ENCODE measurements around the gene UNC5C.

The UNC5C gene

GRCh38 chr4:95388911-95389310 is 159.9 kb downstream of the UNC5C start:
- DNase-seq, result no peak

- no peak for DNase-seq
These were observed 161.1 kb downstream of the UNC5C start for GRCh38 chr4:95387719-95388118.

- no peak for DNase-seq
These were observed 162.4 kb downstream of the UNC5C start for GRCh38 chr4:95386410-95386809.

DNA sequence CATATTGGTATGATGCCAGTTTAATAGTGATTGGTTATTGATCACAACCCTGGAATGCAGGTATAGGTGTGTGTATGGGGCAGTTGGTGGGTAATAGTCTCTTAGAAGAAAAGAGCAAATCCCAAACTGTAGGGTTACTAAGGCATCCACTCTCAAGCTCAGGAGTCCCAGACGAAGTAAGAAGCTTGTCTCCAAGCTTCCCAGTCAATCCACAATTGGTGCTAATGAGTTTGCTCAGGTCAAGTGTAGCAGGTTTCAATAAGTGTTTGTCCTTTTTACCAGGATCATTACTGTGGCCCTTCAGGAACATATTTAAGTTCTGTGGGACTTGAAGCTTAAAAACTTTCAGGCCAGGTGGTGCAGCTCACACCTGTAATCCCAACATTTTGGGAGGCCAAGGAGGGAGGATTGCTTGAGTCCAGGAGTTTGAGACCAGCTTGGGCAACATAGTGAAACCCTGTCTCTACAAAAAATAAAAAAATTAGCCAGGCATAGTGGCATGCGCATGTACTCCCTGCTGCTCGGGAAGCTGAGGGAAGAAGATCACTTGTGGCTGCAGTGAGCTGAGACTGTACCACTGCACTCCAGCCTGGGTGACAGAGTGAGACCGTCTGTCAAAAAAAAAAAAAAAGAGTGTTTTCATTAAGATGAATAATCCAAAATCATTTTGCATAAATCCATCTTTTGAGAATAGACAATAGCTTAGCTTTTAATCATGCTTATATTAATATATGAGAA is 166.8 kb downstream of the UNC5C start:
- no peak for DNase-seq

DNA sequence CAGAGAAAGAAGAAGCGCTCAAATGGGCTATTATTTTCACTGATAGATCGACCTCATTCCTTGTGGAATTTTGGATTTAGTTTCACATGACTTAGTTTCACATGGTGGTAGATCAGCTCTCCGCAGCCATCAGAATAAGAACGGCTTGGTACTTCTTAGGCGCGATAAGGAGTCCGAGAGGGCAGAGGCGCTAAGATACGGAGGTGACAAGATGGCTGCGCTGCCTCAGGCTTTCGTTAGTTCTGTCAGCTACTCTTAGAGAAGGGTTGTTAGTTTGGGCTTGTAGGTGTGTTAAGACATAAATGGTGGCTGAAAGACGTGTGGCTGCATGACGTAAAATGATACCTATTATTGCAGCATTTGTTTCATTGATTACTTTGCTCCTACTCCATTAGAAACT is 169.1 kb downstream of the UNC5C start:
- DNase-seq, result no peak

- DNase-seq, result no peak
These were observed 171.3 kb downstream of the UNC5C start for GRCh38 chr4:95377366-95377900.

DNA sequence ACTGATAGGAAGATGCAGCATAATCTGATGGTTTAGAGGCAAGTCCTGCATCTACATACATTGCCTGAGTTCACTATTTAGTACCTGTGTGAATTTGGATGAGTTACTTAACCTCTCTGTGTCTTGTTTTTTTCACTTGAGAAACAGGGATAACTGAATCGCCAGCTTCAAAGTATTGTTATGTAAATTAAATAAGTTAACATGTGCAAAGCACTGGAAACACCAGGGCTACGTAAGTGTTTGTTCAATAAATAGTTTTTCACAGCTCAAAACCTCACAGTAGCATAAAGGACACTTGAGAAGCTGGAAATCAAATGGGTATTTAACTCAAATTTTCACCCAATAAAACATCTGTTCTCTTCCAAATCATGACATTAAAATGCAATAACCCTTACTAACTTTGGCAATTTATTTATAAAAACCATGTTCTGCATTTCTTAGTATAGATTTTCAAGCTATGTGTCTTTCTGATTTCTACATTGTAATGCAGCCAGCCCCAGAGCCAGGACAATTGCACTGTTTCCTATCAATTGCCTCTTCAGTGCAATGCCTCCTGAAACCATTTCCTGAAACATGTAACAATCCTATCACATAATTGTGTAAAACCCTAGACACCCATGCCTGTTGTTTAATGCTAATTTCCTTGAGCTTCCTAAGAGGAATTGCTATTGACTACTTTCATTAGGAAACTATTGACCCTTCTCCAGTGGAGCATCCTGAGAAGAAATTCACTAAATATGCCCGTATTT is 177.1 kb downstream of the UNC5C start:
- DNase-seq, result no peak

DNA sequence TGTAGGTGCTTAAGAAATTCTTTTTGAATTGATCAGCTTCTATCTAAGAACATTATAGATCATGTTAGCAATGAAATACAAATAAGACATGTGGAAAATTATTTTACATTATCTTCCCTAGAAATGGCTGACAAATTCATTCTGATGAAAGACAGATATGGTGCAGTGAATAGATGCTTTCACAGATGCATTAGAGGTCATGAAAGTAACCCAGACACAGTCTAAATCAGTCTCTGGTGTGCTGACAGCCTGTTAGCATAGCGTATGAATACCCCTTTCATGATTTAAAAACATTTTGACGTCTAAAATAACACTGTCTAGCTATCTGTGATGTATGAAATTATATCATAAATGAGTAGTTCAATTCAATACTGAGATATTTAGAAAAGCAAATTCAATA is 180.9 kb downstream of the UNC5C start:
- no peak for DNase-seq

- no peak for DNase-seq
These were observed 184.8 kb downstream of the UNC5C start for GRCh38 chr4:95363966-95364365.

GRCh38 chr4:95363559-95363925 is 185.2 kb downstream of the UNC5C start:
- no peak for DNase-seq

- no peak for DNase-seq
These were observed 185.7 kb downstream of the UNC5C start for GRCh38 chr4:95362906-95363558.

DNA sequence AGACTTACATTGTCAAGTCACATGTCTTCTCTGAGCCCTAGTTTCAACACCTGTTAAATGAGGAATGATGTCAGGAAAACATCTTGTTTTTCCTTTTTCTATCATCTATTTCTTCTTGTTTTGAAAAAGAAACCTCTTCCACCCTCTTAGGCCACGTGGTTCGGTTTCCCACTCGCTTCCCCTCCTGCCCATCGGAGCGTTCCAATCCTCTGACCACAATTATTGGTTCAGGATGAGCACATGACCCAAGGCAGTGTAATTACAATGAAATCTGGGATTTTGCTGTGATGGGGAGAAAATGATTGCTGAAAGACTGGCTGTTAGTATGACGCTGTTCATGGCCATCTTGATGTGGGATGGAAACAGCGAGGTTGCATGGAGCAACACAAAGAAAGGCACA is 186.7 kb downstream of the UNC5C start:
- DNase-seq, result no peak

GRCh38 chr4:95361696-95361965 is 187.1 kb downstream of the UNC5C start:
- no peak for DNase-seq

DNA sequence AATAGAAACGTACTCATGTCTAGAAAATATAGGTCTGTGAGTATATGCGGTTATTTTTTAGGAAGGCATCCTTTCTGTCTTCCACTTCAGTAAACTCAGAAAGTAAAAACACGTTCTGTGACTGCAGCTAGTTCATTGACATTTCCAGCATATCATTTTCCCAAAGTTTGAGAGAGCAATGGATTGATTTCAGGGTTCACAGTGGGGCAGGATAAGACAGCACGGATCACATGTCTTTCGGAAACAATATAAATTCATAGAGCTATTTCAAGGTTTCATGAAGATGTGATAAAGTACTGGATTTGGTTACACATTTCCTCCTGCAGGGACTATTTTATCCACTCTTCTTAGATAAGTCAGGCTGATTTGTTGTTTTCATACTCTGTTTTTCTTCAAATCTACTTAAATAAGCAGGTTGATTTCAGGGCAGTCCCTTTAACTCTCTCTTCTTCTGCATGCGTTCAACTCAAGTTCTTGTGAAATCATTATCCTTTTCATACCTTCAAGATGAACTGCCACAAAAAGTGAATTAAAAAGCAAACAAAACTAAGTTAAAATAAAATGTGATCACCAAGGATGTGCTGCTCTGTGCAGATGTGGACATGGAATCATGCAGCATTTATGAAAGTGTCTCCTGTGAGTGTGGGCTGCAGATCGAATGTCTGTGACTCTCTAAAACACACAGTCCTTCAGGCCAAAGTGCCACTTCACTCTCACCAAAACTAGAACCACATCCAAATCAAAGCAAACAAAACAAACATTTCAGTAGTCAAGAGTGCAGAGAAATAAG is 187.7 kb downstream of the UNC5C start:
- DNase-seq, result no peak

DNA sequence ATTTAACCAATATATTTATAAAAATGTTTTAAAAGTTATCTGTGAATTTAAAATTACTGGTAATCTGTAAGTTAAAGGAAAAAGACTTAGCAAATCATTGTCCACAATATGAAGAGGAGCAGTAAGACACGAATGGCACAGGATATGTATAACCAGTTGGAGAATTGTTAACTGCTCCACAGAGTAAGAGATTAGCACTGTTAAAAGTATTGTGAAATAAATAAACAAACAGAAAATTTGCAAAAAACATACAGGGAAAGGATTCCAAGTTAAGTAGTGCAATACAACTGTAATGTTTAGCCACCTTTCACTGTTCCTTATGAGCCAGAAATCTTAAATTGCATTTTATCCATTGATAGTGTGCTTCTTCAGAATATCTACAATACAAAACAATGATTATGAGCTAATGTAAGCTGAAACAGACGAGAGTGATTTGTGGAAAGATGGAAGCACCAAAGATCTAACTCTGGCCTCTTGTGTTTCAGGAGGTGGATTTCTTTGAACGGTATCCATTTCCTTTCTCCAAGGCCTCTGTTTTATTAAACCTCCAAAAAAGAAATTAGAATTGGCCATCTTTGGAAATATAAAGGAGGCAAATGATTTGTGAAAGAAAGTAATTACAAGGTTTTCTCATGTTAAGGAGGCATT is 188.4 kb downstream of the UNC5C start:
- DNase-seq, result no peak

GRCh38 chr4:95358421-95358820 is 190.4 kb downstream of the UNC5C start:
- DNase-seq, result no peak

- DNase-seq, result no peak
These were observed 193.8 kb downstream of the UNC5C start for GRCh38 chr4:95355021-95355420.

DNA sequence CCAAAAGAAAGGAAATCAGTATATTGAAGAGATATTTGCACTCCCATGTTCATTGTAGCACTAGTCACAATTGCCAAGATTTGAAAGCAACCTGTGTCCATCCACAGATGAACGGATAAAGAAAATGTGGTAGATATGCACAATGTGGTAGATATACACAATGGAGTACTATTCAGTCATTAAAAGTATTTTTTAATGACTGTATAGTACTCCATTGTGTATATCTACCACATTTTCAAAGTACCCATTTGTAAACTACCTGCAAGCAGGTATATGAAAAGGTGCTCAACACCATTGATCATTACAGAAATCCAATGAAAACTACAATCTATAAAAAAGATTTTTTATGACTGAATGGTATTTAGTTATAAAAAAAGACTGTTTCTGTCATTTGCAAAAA is 200.4 kb downstream of the UNC5C start:
- no peak for DNase-seq

- no peak for DNase-seq
These were observed 205.5 kb downstream of the UNC5C start for GRCh38 chr4:95343235-95343634.

DNA sequence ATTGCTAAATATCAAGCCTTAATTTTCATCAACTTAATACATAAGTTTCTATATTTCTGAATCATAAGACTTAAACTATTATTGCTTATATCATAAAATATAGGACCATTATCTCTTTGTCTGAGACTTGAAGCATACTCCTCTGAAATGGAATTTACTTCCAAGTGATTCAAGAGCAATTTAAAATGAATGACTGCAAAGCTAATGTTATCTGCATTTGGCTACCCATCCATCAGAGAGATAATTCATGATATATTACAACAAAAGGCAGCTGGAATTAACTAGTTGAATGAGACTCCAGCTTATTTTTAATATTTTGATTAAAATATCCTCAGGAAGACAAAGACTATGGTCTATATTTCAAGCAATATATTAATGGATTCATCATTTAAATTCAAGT is 208.6 kb downstream of the UNC5C start:
- DNase-seq, result no peak

GRCh38 chr4:95325665-95326064 is 223.1 kb downstream of the UNC5C start:
- no peak for DNase-seq

DNA sequence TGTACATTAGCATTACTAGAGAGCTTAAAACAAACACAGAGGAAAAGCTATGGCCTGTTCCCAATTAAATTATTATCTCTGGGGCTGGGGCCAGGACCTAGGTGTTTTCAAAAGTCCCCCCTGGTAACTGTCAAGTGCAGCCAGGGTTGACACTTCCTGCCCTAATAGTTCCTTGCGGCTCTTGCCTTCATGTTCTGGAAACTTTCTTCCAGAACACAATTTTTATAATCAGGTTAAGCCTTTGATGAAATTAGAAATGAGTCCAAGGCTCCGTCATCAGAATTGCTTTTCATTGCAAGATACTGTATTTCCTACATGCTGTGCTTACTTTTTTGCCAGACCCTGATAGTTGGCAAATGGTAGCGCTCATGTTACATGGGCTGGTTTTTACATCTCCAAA is 229.6 kb downstream of the UNC5C start:
- no peak for DNase-seq

DNA sequence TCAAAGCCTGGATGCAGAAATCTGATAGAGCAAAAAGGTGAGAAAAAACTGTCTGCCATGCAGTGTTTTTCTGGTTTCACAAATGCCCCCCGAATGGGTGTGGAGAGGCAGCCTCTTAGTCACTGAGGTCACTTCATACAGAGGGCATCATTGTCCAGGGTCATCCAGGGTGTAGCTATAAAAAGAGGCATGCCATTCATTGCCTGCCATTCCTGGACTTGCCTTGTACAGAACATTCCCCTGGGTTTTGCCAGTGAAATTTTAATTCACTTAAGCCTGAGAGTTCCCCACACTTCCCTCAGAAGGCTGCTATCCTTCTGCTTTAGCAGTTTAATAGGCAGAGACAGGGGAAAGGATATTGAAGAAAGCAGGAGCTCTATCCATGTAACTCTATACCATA is 230.3 kb downstream of the UNC5C start:
- no peak for DNase-seq

Data from stimulated activated CD4-positive, alpha-beta T cell treated with anti-CD3 and anti-CD28 coated beads, Interleukin-2, amount 100 ng/mL, for 48 hours (primary cell).